HepG2 (cell line): ENCODE results near the gene STOM. TPM values are rescaled to one million over a fixed set of nuclear protein-coding genes. Genes with fewer than 3 reads are reported as not detected.

ENCODE experiments used
- BRCA1 ChIP-seq: sonication (generic); formaldehyde crosslinking; IDR thresholded peaks from 2 replicates; pipeline ENCODE4 v1.4.0; 2020; ENCODE audit warnings: missing genetic modification reagents
- CENPX ChIP-seq: sonication (generic); formaldehyde crosslinking; IDR thresholded peaks from 2 replicates; pipeline ENCODE4 v1.9.0; 2021; ENCODE audit warnings: mild to moderate bottlenecking, missing genetic modification reagents, moderate library complexity
- EHMT2 ChIP-seq: fragments of 200-600 bp; sonication (generic); IDR thresholded peaks from 2 replicates; pipeline ENCODE4 v1.7.0; 2017; ENCODE audit warnings: antibody characterized with exemption, low read depth, low read length, borderline replicate concordance
- HCFC1 ChIP-seq: fragments of 150-350 bp; IDR thresholded peaks from 2 replicates; pipeline ENCODE4 v1.6.1; 2014; ENCODE audit warnings: low read depth, low read length
- HMGA1 ChIP-seq: sonication (generic); formaldehyde crosslinking; conservative IDR thresholded peaks from 2 replicates; pipeline ENCODE4 v1.4.0; 2020; ENCODE audit warnings: missing genetic modification reagents
- MXI1 ChIP-seq: IDR thresholded peaks from 3 replicates; pipeline ENCODE4 v1.6.1; 2012; ENCODE audit warnings: low read depth, low read length, inconsistent platforms, borderline replicate concordance
- SAFB2 ChIP-seq: sonication (generic); formaldehyde crosslinking; IDR thresholded peaks from 2 replicates; pipeline ENCODE4 v1.5.1; 2020; ENCODE audit warnings: missing genetic modification reagents, low read depth, mild to moderate bottlenecking, borderline replicate concordance
- WIZ ChIP-seq: sonication (generic); formaldehyde crosslinking; IDR thresholded peaks from 2 replicates; pipeline ENCODE4 v1.5.1; 2020; ENCODE audit warnings: mild to moderate bottlenecking, missing genetic modification reagents
- ZNF280B ChIP-seq: sonication (generic); formaldehyde crosslinking; IDR thresholded peaks from 2 replicates; pipeline ENCODE4 v1.5.0; 2020; ENCODE audit warnings: missing genetic modification reagents, mild to moderate bottlenecking, borderline replicate concordance
- ZNF296 ChIP-seq: sonication (generic); formaldehyde crosslinking; conservative IDR thresholded peaks from 2 replicates; pipeline ENCODE4 v1.5.0; 2020; ENCODE audit warnings: mild to moderate bottlenecking, missing genetic modification reagents
- ZNF354B ChIP-seq: sonication (generic); formaldehyde crosslinking; IDR thresholded peaks from 2 replicates; pipeline ENCODE4 v1.8.0; 2022; ENCODE audit warnings: mild to moderate bottlenecking, missing genetic modification reagents
- ZNF550 ChIP-seq: sonication (generic); formaldehyde crosslinking; IDR thresholded peaks from 2 replicates; pipeline ENCODE4 v1.4.0; 2020; ENCODE audit warnings: mild to moderate bottlenecking, missing genetic modification reagents, borderline replicate concordance
- ZNF598 ChIP-seq: sonication (generic); formaldehyde crosslinking; IDR thresholded peaks from 2 replicates; pipeline ENCODE4 v1.5.1; 2020; ENCODE audit warnings: mild to moderate bottlenecking, missing genetic modification reagents, borderline replicate concordance
- ZNF614 ChIP-seq: IDR thresholded peaks from 2 replicates; pipeline ENCODE4 v1.6.1; 2018; ENCODE audit warnings: missing biosample characterization, missing genetic modification reagents, inconsistent platforms, borderline replicate concordance
- polyA plus RNA-seq, 8 experiments: library from polyadenylated mRNA; depleted of rRNA in 3 of 8; stranded (reverse) in 7 of 8; unstranded in 1 of 8; fragments of >200 nt; fragmentation: Illumina TruSeq in 4 of 8; extraction: Trizol in 4 of 8; gene quantifications; 2 replicates each; pipeline versions ENCODE4 v1.2.1 to v1.2.3, GENCODE V29; 2011 to 2016; ENCODE audit warnings: low read depth in 4 of 8, missing spikeins in 1 of 8, mixed read lengths in 1 of 8; ENCODE audit not compliant: insufficient read depth in 1 of 8
- total RNA-seq, 5 experiments: library from RNA; depleted of rRNA; stranded (reverse); fragments of >200 nt; fragmentation: Illumina TruSeq; extraction: Trizol; gene quantifications; 2 replicates each; pipeline ENCODE4 v1.2.3, GENCODE V29; 2016; ENCODE audit warnings: low read depth in 1 of 5
- TF ChIP-seq, protein P1 (sequence below): sonication (generic); formaldehyde crosslinking; IDR thresholded peaks from 2 replicates; pipeline ENCODE4 v1.8.1; 2023; ENCODE audit warnings: mild to moderate bottlenecking, missing genetic modification reagents
- TF ChIP-seq, protein P2 (sequence below): conservative IDR thresholded peaks from 2 replicates; pipeline ENCODE4 v1.6.1; 2018; ENCODE audit warnings: missing genetic modification reagents
- TF ChIP-seq, protein P3 (sequence below): IDR thresholded peaks from 2 replicates; pipeline ENCODE4 v1.6.1; 2016; ENCODE audit warnings: low read depth, missing genetic modification reagents, missing compliant biosample characterization

Gene STOM
- total and polyA plus RNA-seq, 2 of the 13 experiments (the other 11 are each of a cell fraction or from before 2014, with no cell fraction given) = 43.6 to 165 TPM

DNA sequence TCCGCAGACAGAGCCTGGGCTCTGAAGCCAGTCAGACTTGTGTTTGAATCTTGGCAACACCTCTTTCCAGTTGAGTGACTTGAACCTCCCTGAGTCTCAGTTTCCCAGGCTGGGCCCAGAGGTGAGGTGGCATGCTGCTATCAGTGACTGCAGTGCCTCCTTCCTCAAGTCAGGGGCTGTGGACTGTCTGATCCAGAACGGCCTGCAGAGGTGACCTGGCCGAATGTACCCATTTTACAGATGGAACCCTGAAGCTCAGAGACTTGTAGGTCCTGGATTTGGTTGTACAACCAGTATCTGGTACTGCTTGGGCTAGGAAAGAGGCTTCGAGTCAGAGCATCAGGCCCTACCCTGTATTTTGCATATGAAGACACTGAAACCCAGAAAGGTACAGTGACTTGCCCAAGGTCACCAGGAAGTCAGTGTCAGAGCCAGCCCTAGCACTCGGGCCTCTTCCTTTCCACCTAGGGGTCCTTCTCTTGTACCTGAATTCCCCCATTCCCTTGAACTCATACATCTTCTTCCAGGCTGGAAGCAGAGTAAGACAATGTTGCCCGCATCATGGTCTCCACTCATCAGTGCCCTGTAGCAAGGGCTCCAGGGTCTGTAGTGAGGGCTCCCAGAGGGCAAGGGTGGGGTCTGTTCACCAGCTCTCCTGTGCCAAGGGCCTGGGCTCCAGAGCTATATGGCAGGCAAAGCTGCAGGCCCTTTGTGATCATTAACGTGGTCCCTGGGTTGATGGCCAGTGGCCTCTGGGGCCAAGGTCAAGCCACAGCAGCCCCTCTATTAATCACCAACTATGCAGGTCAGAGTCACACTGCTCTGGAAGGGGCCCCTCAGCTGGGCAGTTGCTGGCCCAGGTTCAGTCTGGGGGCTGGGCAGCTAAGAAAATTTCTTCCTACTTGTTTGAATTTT is 73.6 kb downstream of the STOM start (continued):
- TF ChIP-seq BRCA1 = peak; percentile 87; the same call in 1 of the 2 replicates
- TF ChIP-seq MXI1 = no peak; the same call in 2 of the 3 replicates
- TF ChIP-seq ZNF598 (CRISPR knock-in tag) = no peak
- TF ChIP-seq, protein P1, sequence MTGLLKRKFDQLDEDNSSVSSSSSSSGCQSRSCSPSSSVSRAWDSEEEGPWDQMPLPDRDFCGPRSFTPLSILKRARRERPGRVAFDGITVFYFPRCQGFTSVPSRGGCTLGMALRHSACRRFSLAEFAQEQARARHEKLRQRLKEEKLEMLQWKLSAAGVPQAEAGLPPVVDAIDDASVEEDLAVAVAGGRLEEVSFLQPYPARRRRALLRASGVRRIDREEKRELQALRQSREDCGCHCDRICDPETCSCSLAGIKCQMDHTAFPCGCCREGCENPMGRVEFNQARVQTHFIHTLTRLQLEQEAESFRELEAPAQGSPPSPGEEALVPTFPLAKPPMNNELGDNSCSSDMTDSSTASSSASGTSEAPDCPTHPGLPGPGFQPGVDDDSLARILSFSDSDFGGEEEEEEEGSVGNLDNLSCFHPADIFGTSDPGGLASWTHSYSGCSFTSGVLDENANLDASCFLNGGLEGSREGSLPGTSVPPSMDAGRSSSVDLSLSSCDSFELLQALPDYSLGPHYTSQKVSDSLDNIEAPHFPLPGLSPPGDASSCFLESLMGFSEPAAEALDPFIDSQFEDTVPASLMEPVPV (CRISPR knock-in tag) = no peak
- no peak for TF ChIP-seq EHMT2
- TF ChIP-seq CENPX (CRISPR knock-in tag) = no peak
- no peak for TF ChIP-seq ZNF550 (CRISPR knock-in tag)
- no peak for TF ChIP-seq HCFC1
- no peak for TF ChIP-seq ZNF614 (CRISPR knock-in tag)
- no peak for TF ChIP-seq HMGA1 (CRISPR knock-in tag)
- TF ChIP-seq ZNF296 = peak; percentile 86; the same call in 1 of the 2 replicates
- TF ChIP-seq ZNF354B (CRISPR knock-in tag) = peak; percentile 57; the same call in 1 of the 2 replicates
- TF ChIP-seq, protein P2, sequence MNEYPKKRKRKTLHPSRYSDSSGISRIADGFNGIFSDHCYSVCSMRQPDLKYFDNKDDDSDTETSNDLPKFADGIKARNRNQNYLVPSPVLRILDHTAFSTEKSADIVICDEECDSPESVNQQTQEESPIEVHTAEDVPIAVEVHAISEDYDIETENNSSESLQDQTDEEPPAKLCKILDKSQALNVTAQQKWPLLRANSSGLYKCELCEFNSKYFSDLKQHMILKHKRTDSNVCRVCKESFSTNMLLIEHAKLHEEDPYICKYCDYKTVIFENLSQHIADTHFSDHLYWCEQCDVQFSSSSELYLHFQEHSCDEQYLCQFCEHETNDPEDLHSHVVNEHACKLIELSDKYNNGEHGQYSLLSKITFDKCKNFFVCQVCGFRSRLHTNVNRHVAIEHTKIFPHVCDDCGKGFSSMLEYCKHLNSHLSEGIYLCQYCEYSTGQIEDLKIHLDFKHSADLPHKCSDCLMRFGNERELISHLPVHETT = no peak
- TF ChIP-seq, protein P3, sequence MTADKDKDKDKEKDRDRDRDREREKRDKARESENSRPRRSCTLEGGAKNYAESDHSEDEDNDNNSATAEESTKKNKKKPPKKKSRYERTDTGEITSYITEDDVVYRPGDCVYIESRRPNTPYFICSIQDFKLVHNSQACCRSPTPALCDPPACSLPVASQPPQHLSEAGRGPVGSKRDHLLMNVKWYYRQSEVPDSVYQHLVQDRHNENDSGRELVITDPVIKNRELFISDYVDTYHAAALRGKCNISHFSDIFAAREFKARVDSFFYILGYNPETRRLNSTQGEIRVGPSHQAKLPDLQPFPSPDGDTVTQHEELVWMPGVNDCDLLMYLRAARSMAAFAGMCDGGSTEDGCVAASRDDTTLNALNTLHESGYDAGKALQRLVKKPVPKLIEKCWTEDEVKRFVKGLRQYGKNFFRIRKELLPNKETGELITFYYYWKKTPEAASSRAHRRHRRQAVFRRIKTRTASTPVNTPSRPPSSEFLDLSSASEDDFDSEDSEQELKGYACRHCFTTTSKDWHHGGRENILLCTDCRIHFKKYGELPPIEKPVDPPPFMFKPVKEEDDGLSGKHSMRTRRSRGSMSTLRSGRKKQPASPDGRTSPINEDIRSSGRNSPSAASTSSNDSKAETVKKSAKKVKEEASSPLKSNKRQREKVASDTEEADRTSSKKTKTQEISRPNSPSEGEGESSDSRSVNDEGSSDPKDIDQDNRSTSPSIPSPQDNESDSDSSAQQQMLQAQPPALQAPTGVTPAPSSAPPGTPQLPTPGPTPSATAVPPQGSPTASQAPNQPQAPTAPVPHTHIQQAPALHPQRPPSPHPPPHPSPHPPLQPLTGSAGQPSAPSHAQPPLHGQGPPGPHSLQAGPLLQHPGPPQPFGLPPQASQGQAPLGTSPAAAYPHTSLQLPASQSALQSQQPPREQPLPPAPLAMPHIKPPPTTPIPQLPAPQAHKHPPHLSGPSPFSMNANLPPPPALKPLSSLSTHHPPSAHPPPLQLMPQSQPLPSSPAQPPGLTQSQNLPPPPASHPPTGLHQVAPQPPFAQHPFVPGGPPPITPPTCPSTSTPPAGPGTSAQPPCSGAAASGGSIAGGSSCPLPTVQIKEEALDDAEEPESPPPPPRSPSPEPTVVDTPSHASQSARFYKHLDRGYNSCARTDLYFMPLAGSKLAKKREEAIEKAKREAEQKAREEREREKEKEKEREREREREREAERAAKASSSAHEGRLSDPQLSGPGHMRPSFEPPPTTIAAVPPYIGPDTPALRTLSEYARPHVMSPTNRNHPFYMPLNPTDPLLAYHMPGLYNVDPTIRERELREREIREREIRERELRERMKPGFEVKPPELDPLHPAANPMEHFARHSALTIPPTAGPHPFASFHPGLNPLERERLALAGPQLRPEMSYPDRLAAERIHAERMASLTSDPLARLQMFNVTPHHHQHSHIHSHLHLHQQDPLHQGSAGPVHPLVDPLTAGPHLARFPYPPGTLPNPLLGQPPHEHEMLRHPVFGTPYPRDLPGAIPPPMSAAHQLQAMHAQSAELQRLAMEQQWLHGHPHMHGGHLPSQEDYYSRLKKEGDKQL = peak; percentile 37; the same call in 1 of the 2 replicates
- TF ChIP-seq SAFB2 (CRISPR knock-in tag) = no peak
- no peak for TF ChIP-seq WIZ
- no peak for TF ChIP-seq ZNF280B
